Natural killer cell (primary cell): ENCODE results near the gene OR4E2. TPM values are rescaled to one million over a fixed set of nuclear protein-coding genes. Genes with fewer than 3 reads are reported as not detected.

ENCODE experiments used
- ATAC-seq, 3 donors: fragments of 150-1000 bp in 2 of 3; fragments of 200-7000 bp in 1 of 3; cut with Tn5 transposase; 1 replicate in 1 of 3; 2 replicates in 2 of 3; pipeline ENCODE4 v1.10.0; 2021; ENCODE audit warnings: mild to moderate bottlenecking in 2 of 3, moderate library complexity in 2 of 3
- DNase-seq, 2 donors: peaks; one replicate each; pipeline versions ENCODE4 v3.0.0 to v3.0.0-alpha.2; 2013 to 2021; ENCODE audit warnings: mixed read lengths in 1 of 2
- H3K27ac ChIP-seq: one replicate; pipeline ENCODE4 v1.5.1; 2013; ENCODE audit warnings: mild to moderate bottlenecking, low read length
- H3K27me3 ChIP-seq: one replicate; pipeline ENCODE4 v1.6.1; 2013; ENCODE audit warnings: low read length; ENCODE audit not compliant: control insufficient read depth, insufficient read depth
- H3K36me3 ChIP-seq: one replicate; pipeline ENCODE4 v1.6.1; 2013; ENCODE audit warnings: low read length; ENCODE audit not compliant: control insufficient read depth, insufficient read depth
- H3K4me1 ChIP-seq: one replicate; pipeline ENCODE4 v1.6.1; 2013; ENCODE audit warnings: low read length; ENCODE audit not compliant: control insufficient read depth, insufficient read depth
- H3K4me3 ChIP-seq: one replicate; pipeline ENCODE4 v1.5.1; 2013; ENCODE audit warnings: low read length
- H3K9me3 ChIP-seq: one replicate; pipeline ENCODE4 v1.6.1; 2013; ENCODE audit warnings: low read length; ENCODE audit not compliant: control insufficient read depth, insufficient read depth
- H3K27ac Mint-ChIP-seq, 2 donors: one replicate each; pipeline ENCODE4 v1.8.0; 2022; ENCODE audit warnings: mild to moderate bottlenecking in 2 of 2, mixed read lengths in 2 of 2, moderate library complexity in 1 of 2
- H3K27me3 Mint-ChIP-seq, 2 donors: one replicate each; pipeline ENCODE4 v1.8.0; 2022; ENCODE audit warnings: low read depth in 2 of 2, mixed read lengths in 2 of 2
- H3K36me3 Mint-ChIP-seq: one replicate; pipeline ENCODE4 v1.8.0; 2022; ENCODE audit warnings: mixed read lengths
- H3K4me1 Mint-ChIP-seq, 2 donors: one replicate each; pipeline ENCODE4 v1.8.0; 2022; ENCODE audit warnings: mixed read lengths in 2 of 2
- H3K4me3 Mint-ChIP-seq: one replicate; pipeline ENCODE4 v1.8.0; 2022; ENCODE audit warnings: mild to moderate bottlenecking, moderate library complexity, mixed read lengths
- H3K9me3 Mint-ChIP-seq, 2 donors: one replicate each; pipeline ENCODE4 v1.8.0; 2022; ENCODE audit warnings: mixed read lengths in 2 of 2
- WGBS: methylation state at CpG from one replicate; pipeline ENCODE4 v1.1.7; 2013; ENCODE audit warnings: missing lambda C conversion rate; ENCODE audit not compliant: insufficient coverage; 5-methylcytosine and 5-hydroxymethylcytosine counted together
- intact Hi-C: fragments of 100-400 bp; cut with micrococcal nuclease; formaldehyde crosslinking; loops from one replicate; pipeline ENCODE4 v1.14.2; 2022
- total RNA-seq, 4 donors: library from RNA; stranded (reverse); fragments of 120-200 nt in 1 of 4; gene quantifications; one replicate each; pipeline versions ENCODE4 v1.2.3 to v1.2.4, GENCODE V29; 2013 to 2022
- TF ChIP-seq, protein P1 (sequence below): fragments of 200-600 bp; IDR thresholded peaks from one replicate; pipeline ENCODE4 v1.8.0; 2022; ENCODE audit warnings: antibody characterized with exemption

OR4E2 gene
- total RNA-seq, 3 donors from 2014 or later (not counting 1 experiment from before 2014, with no cell fraction given): not detected

DNA sequence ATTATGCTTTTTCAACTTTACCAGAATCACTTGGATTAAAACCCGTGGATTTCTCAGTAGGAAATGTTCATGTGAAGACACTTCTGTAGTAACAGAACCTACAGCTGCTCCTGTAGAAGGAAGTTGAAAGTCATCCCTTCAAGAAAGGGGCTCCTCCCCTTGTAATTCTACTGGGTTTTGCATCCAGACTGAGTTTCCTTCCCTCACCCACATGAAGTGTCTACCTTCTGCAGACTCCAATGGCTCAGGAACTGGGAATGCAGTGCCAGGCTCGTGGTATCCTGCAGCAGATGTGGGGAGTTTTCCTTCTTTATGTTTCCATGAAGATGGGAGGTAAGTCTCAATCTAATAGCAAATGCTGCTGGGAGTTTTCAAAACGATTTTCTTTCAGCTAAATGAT is 11.0 kb upstream of the OR4E2 start:
- Histone ChIP-seq H3K4me3 (peak overlapping the region; percentile 22), H3K27me3 (peaks cover 2% of the 10 kb centered on the region), H3K27ac (no peak overlapping the region), H3K9me3 (no peaks in the 10 kb centered on the region), H3K4me1 (no peaks in the 10 kb centered on the region), H3K36me3 (no peaks in the 10 kb centered on the region)
- H3K27ac Mint-ChIP-seq: no peak overlapping the region
- no peaks in the 10 kb centered on the region for H3K9me3 Mint-ChIP-seq
- no peak for DNase-seq
- H3K4me3 Mint-ChIP-seq: no peak overlapping the region
- intact Hi-C loops: no loop called here
- no peak for ATAC-seq
- H3K4me1 Mint-ChIP-seq: no peaks in the 10 kb centered on the region
- TF ChIP-seq, protein P1, sequence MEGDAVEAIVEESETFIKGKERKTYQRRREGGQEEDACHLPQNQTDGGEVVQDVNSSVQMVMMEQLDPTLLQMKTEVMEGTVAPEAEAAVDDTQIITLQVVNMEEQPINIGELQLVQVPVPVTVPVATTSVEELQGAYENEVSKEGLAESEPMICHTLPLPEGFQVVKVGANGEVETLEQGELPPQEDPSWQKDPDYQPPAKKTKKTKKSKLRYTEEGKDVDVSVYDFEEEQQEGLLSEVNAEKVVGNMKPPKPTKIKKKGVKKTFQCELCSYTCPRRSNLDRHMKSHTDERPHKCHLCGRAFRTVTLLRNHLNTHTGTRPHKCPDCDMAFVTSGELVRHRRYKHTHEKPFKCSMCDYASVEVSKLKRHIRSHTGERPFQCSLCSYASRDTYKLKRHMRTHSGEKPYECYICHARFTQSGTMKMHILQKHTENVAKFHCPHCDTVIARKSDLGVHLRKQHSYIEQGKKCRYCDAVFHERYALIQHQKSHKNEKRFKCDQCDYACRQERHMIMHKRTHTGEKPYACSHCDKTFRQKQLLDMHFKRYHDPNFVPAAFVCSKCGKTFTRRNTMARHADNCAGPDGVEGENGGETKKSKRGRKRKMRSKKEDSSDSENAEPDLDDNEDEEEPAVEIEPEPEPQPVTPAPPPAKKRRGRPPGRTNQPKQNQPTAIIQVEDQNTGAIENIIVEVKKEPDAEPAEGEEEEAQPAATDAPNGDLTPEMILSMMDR: no peak
- 58% methylated on average over 3 of the region's 3 CpGs for WGBS
- H3K36me3 Mint-ChIP-seq: no peaks in the 10 kb centered on the region
- H3K27me3 Mint-ChIP-seq: peaks cover 0 to 18% of the 10 kb centered on the region in 2 donors

DNA sequence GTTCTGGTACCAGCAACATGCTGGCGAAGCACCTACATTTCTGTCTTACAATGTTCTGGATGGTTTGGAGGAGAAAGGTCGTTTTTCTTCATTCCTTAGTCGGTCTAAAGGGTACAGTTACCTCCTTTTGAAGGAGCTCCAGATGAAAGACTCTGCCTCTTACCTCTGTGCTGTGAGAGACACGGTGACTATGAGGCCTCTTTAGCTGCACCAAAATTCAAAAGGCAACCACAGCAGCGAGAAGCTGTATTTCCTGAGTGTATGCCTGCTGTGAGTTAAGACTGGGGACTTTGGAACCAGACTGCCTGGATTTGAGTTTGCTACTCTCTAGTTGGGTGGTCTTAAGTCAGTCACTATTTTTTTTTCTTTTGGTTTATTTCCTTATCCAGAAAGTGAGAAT is 10.2 kb upstream of the OR4E2 start:
- Mint-ChIP-seq H3K27ac (no peak overlapping the region), H3K4me1 (no peaks in the 10 kb centered on the region), H3K27me3 (peaks cover 0 to 18% of the 10 kb centered on the region in 2 donors), H3K9me3 (no peaks in the 10 kb centered on the region), H3K36me3 (no peaks in the 10 kb centered on the region), H3K4me3 (no peak overlapping the region)
- ATAC-seq (no peak), DNase-seq (peak in 1 of 2 donors; percentile 6)
- 72% methylated on average over 5 of the region's 5 CpGs for WGBS
- H3K27me3 ChIP-seq: peaks cover 2% of the 10 kb centered on the region
- no peaks in the 10 kb centered on the region for H3K4me1 ChIP-seq
- H3K9me3 ChIP-seq: no peaks in the 10 kb centered on the region
- H3K27ac ChIP-seq: no peak overlapping the region
- TF ChIP-seq, protein P1: no peak
- H3K4me3 ChIP-seq: peak overlapping the region; percentile 22
- no peaks in the 10 kb centered on the region for H3K36me3 ChIP-seq
- intact Hi-C loops: no loop called here

- Histone ChIP-seq H3K4me1 (no peaks in the 10 kb centered on the region), H3K4me3 (no peak overlapping the region), H3K36me3 (no peaks in the 10 kb centered on the region), H3K27me3 (peaks cover 2% of the 10 kb centered on the region), H3K9me3 (no peaks in the 10 kb centered on the region), H3K27ac (no peak overlapping the region)
- Mint-ChIP-seq H3K27ac (no peak overlapping the region), H3K9me3 (no peaks in the 10 kb centered on the region), H3K4me1 (no peaks in the 10 kb centered on the region), H3K4me3 (no peak overlapping the region), H3K27me3 (peaks cover 7 to 25% of the 10 kb centered on the region in 2 donors), H3K36me3 (no peaks in the 10 kb centered on the region)
- intact Hi-C loops: no loop called here
- TF ChIP-seq, protein P1: no peak
- ATAC-seq (no peak), DNase-seq (no peak)
These were observed 6.3 kb upstream of the OR4E2 start for GRCh38 chr14:21647380-21647779.

DNA sequence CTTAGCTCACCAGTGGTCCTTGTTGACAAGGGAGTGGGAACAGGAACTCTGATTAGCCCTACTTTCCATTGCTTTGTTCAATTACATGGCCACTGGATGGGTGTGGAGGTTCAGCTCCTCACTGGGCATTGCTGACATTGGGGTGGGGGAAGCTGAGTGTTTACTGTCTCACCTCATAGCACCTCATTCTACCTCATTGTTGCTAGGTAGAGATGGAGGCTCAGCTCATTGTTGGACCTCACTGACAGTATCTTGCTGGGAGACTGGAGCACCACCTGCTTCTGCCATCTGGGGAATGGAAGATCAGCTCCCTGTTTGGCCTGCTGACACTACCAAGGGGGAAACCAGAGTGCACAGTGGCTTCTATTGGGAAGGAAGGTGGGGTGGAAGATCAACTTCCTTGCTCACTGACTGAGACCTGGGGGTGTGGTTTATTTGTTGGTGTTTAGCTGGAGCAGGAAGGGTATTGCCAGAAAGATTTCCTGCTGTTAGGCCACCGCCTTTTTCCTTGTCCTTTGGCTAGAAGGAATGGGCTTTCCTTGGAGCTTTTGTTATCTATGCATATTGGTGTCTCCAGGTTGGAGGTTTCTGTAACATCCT is 1.3 kb upstream of the OR4E2 start:
- Histone ChIP-seq H3K36me3 (no peaks in the 10 kb centered on the region), H3K27ac (no peak overlapping the region), H3K9me3 (no peaks in the 10 kb centered on the region), H3K27me3 (no peaks in the 10 kb centered on the region), H3K4me3 (no peak overlapping the region), H3K4me1 (no peaks in the 10 kb centered on the region)
- TF ChIP-seq, protein P1: no peak
- Mint-ChIP-seq H3K27ac (no peak overlapping the region), H3K4me3 (no peak overlapping the region), H3K27me3 (peaks cover 7 to 19% of the 10 kb centered on the region in 2 donors), H3K9me3 (no peaks in the 10 kb centered on the region), H3K36me3 (no peaks in the 10 kb centered on the region), H3K4me1 (no peaks in the 10 kb centered on the region)
- no peak for DNase-seq
- WGBS: 50% methylated on average over 1 of the region's 1 CpG
- intact Hi-C loops: no loop called here
- no peak for ATAC-seq
